ENCODE data around the gene PLLP.
"Not testable (repeated sequence)": the region's sequence is repeated elsewhere in the genome, so short reads cannot be mapped to it uniquely, and the experiment has no call there.

PLLP gene

GRCh38 chr16:57270221-57271062, 14.0 kb downstream of the PLLP start:
- TF ChIP-seq ZNF565 (CRISPR knock-in tag; conservative IDR thresholded peaks at IDR 0.05; ENCODE audit: low read depth), result no peak
- no peak for TF ChIP-seq CREB5 (CRISPR knock-in tag; IDR thresholded peaks at IDR 0.05; ENCODE audit: low read depth)
- no peak for TF ChIP-seq PPARA (CRISPR knock-in tag; IDR thresholded peaks at IDR 0.05; ENCODE audit: borderline replicate concordance)
- no peak for TF ChIP-seq ARNTL (CRISPR knock-in tag; IDR thresholded peaks at IDR 0.05; ENCODE audit: borderline replicate concordance, low read depth)
- no peak for TF ChIP-seq TCF4 (CRISPR knock-in tag; IDR thresholded peaks at IDR 0.05; ENCODE audit: borderline replicate concordance)
- TF ChIP-seq SNAI2 (CRISPR knock-in tag; IDR thresholded peaks at IDR 0.05), result no peak
- TF ChIP-seq ZNF70 (CRISPR knock-in tag; IDR thresholded peaks at IDR 0.05), result no peak
- TF ChIP-seq CSDC2 (CRISPR knock-in tag; IDR thresholded peaks at IDR 0.05), result no peak
- TF ChIP-seq RARB (CRISPR knock-in tag; IDR thresholded peaks at IDR 0.05), result no peak
- ATAC-seq, result no peak

GRCh38 chr16:57268804-57269800, 15.4 kb downstream of the PLLP start:
- no peak for TF ChIP-seq RARB (CRISPR knock-in tag; IDR thresholded peaks at IDR 0.05)
- TF ChIP-seq CSRNP3 (CRISPR knock-in tag; IDR thresholded peaks at IDR 0.05), result no peak
- no peak for TF ChIP-seq ESRRG (CRISPR knock-in tag; IDR thresholded peaks at IDR 0.05)
- no peak for TF ChIP-seq TSHZ2 (CRISPR knock-in tag; IDR thresholded peaks at IDR 0.05)
- no peak for TF ChIP-seq ZFP3 (CRISPR knock-in tag; IDR thresholded peaks at IDR 0.05)
- TF ChIP-seq ZNF8 (CRISPR knock-in tag; IDR thresholded peaks at IDR 0.05), result no peak
- TF ChIP-seq ZC3H10 (CRISPR knock-in tag; IDR thresholded peaks at IDR 0.05), result no peak
- no peak for TF ChIP-seq SNAI2 (CRISPR knock-in tag; IDR thresholded peaks at IDR 0.05)
- TF ChIP-seq TOX (CRISPR knock-in tag; IDR thresholded peaks at IDR 0.05; ENCODE audit: borderline replicate concordance), result no peak
- TF ChIP-seq PPARA (CRISPR knock-in tag; IDR thresholded peaks at IDR 0.05; ENCODE audit: borderline replicate concordance), result no peak
- TF ChIP-seq ZFP30 (CRISPR knock-in tag; IDR thresholded peaks at IDR 0.05), result no peak
- no peak for TF ChIP-seq ISL1 (CRISPR knock-in tag; IDR thresholded peaks at IDR 0.05)
- TF ChIP-seq CSDC2 (CRISPR knock-in tag; IDR thresholded peaks at IDR 0.05), result no peak
- no peak for TF ChIP-seq POU6F1 (CRISPR knock-in tag; IDR thresholded peaks at IDR 0.05; ENCODE audit: borderline replicate concordance, low read depth)
- no peak for TF ChIP-seq GLIS3 (CRISPR knock-in tag; IDR thresholded peaks at IDR 0.05)
- TF ChIP-seq PATZ1 (CRISPR knock-in tag; IDR thresholded peaks at IDR 0.05; ENCODE audit: borderline replicate concordance), result no peak
- no peak for TF ChIP-seq OSR1 (CRISPR knock-in tag; IDR thresholded peaks at IDR 0.05)
- no peak for TF ChIP-seq ZNF565 (CRISPR knock-in tag; conservative IDR thresholded peaks at IDR 0.05; ENCODE audit: low read depth)
- ATAC-seq, result no peak

GRCh38 chr16:57267343-57267742, 17.1 kb downstream of the PLLP start:
- ATAC-seq, result not testable (repeated sequence)

All from SK-N-SH treated with all-trans-retinoic acid at 6 μM for 48 hours (cell line).